Astrocyte (in vitro differentiated cells and primary cell): ENCODE data around the gene LIPG.

Experiments used
- EZH2 ChIP-seq: IDR thresholded peaks from 2 replicates; pipeline ENCODE4 v1.6.1; 2012; ENCODE audit warnings: mild to moderate bottlenecking, low read length, inconsistent platforms; ENCODE audit not compliant: insufficient read depth
- TF ChIP-seq, protein P1 (sequence below): IDR thresholded peaks from 2 replicates; pipeline ENCODE4 v1.5.1; 2011; ENCODE audit warnings: low read depth, mild to moderate bottlenecking, inconsistent platforms, low read length, moderate library complexity; ENCODE audit not compliant: insufficient read depth

DNA sequence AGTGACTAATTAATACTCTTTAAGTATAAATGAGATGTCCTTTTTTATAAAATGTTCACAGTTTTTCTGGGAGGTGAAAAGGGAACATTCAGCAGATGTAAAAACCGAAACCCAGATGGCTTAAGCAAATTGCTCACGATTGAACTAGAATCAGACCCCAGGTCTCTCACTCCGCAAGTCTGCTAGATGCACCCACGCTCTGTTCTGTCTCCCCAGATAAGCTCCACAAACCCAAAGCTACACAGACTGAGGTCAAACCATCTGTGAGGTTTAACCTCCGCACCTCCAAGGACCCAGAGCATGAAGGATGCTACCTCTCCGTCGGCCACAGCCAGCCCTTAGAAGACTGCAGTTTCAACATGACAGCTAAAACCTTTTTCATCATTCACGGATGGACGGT lies 3.2 kb downstream of the LIPG start:
- TF ChIP-seq, protein P1, sequence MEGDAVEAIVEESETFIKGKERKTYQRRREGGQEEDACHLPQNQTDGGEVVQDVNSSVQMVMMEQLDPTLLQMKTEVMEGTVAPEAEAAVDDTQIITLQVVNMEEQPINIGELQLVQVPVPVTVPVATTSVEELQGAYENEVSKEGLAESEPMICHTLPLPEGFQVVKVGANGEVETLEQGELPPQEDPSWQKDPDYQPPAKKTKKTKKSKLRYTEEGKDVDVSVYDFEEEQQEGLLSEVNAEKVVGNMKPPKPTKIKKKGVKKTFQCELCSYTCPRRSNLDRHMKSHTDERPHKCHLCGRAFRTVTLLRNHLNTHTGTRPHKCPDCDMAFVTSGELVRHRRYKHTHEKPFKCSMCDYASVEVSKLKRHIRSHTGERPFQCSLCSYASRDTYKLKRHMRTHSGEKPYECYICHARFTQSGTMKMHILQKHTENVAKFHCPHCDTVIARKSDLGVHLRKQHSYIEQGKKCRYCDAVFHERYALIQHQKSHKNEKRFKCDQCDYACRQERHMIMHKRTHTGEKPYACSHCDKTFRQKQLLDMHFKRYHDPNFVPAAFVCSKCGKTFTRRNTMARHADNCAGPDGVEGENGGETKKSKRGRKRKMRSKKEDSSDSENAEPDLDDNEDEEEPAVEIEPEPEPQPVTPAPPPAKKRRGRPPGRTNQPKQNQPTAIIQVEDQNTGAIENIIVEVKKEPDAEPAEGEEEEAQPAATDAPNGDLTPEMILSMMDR: no peak
- no peak for TF ChIP-seq EZH2
